GM12878 (cell line): ENCODE measurements around the gene GRK5. TPM values are rescaled to one million over a fixed set of nuclear protein-coding genes. Genes with fewer than 3 reads are reported as not detected.

ENCODE experiments used
- ATAC-seq: fragments of 200-7000 bp; cut with Tn5 transposase; 3 replicates; pipeline ENCODE4 v1.9.1; 2020; ENCODE audit warnings: mild to moderate bottlenecking, moderate library complexity
- BruUV-seq: library from RNA; stranded (reverse); fragments of 400-500 nt; replicated peaks from 2 replicates; lab custom pipeline; 2021; lab: Mats Ljungman, UMichigan
- CTCF ChIA-PET: fragments of 300-600 bp; sonication (Branson Sonifier 250); formaldehyde crosslinking; extraction: SDS; loops from one replicate; lab custom pipeline; 2021; ENCODE audit warnings: inconsistent platforms; lab: Yijun Ruan, JAX
- POLR2A ChIA-PET: fragments of 350-600 bp; formaldehyde crosslinking; extraction: SDS; loops from one replicate; lab custom pipeline; 2021; ENCODE audit warnings: inconsistent platforms; lab: Charles Lee
- RAD21 ChIA-PET: fragments of 300-600 bp; sonication (Branson Sonifier 250); formaldehyde crosslinking; loops from one replicate; lab custom pipeline; 2023; ENCODE audit warnings: antibody characterized with exemption; ENCODE audit not compliant: unreplicated experiment; lab: Charles Lee
- SMC1A ChIA-PET: fragments of 300-600 bp; sonication (Branson Sonifier 250); formaldehyde crosslinking; loops from one replicate; lab custom pipeline; 2023; ENCODE audit not compliant: unreplicated experiment, uncharacterized antibody; lab: Charles Lee
- DNase-seq: peaks from one replicate; pipeline ENCODE4 v3.0.0-alpha.2; 2011; ENCODE audit warnings: low read depth, low spot score
- FAIRE-seq: peaks from 3 replicates; lab custom pipeline; 2011; peaks lifted over from hg19 to GRCh38; lab: Jason Lieb, UNC
- H2AFZ ChIP-seq: 2 replicates; pipeline ENCODE4 v1.6.0; 2011; ENCODE audit warnings: low read depth, low read length, control low read depth; ENCODE audit not compliant: control insufficient read depth
- H3K27ac ChIP-seq: 2 replicates; pipeline ENCODE4 v1.5.1; 2011; ENCODE audit warnings: control low read depth; ENCODE audit not compliant: control insufficient read depth, insufficient read depth
- H3K27me3 ChIP-seq, 2 experiments: replicated peaks in 1 of 2; 2 replicates each; pipeline versions ENCODE4 v1.6.0 to v1.6.1; 2011; ENCODE audit warnings: low read length in 1 of 2; ENCODE audit not compliant: control insufficient read depth in 2 of 2, insufficient read depth in 2 of 2
- H3K36me3 ChIP-seq, 2 experiments: 2 replicates each; pipeline ENCODE4 v1.5.1; 2011; ENCODE audit warnings: low read length in 1 of 2; ENCODE audit not compliant: control insufficient read depth in 2 of 2, insufficient read depth in 2 of 2
- H3K4me1 ChIP-seq: 2 replicates; pipeline ENCODE4 v1.6.1; 2011; ENCODE audit warnings: mild to moderate bottlenecking, low read length, moderate library complexity, mixed read lengths; ENCODE audit not compliant: control insufficient read depth, insufficient read depth
- H3K4me2 ChIP-seq: 2 replicates; pipeline ENCODE4 v1.6.0; 2011; ENCODE audit warnings: control low read depth; ENCODE audit not compliant: control insufficient read depth, insufficient read depth
- H3K4me3 ChIP-seq: fragments of 200-600 bp; sonication (generic); 2 replicates; pipeline ENCODE4 v1.5.1; 2016
- H3K79me2 ChIP-seq: 2 replicates; pipeline ENCODE4 v1.6.0; 2011; ENCODE audit warnings: low read length; ENCODE audit not compliant: control insufficient read depth, insufficient read depth
- H3K9ac ChIP-seq: 2 replicates; pipeline ENCODE4 v1.8.0; 2011; ENCODE audit warnings: low read length, control low read depth, mixed read lengths; ENCODE audit not compliant: control insufficient read depth, insufficient read depth
- H3K9me3 ChIP-seq: replicated peaks from 3 replicates; pipeline ENCODE4 v1.5.1; 2011; ENCODE audit warnings: mild to moderate bottlenecking, low read length; ENCODE audit not compliant: control insufficient read depth, insufficient read depth
- H4K20me1 ChIP-seq: 2 replicates; pipeline ENCODE4 v1.6.0; 2011; ENCODE audit not compliant: control insufficient read depth, insufficient read depth
- CHD1 ChIP-seq: IDR thresholded peaks from 2 replicates; pipeline ENCODE4 v1.6.1; 2012; ENCODE audit warnings: low read depth, low read length, improper control_type of control experiment
- CHD4 ChIP-seq: fragments of 200-600 bp; sonication (generic); IDR thresholded peaks from 2 replicates; pipeline ENCODE4 v1.6.1; 2016; ENCODE audit warnings: mild to moderate bottlenecking
- KDM1A ChIP-seq: fragments of 200-600 bp; sonication (generic); IDR thresholded peaks from 2 replicates; pipeline ENCODE4 v1.6.1; 2016; ENCODE audit warnings: borderline replicate concordance
- MEF2B ChIP-seq: fragments of 450-650 bp; IDR thresholded peaks from 2 replicates; pipeline ENCODE4 v1.6.1; 2018; ENCODE audit warnings: mild to moderate bottlenecking, moderate library complexity; ENCODE audit not compliant: partially characterized antibody, poor library complexity, severe bottlenecking
- MYB ChIP-seq: fragments of 150-350 bp; IDR thresholded peaks from 2 replicates; pipeline ENCODE4 v1.6.1; 2014; ENCODE audit warnings: mild to moderate bottlenecking, low read depth, low read length, borderline replicate concordance
- NR2F1 ChIP-seq: fragments of 450-650 bp; conservative IDR thresholded peaks from 2 replicates; pipeline ENCODE4 v1.6.1; 2017; ENCODE audit warnings: mild to moderate bottlenecking
- NRF1 ChIP-seq: conservative IDR thresholded peaks from 2 replicates; pipeline ENCODE4 v1.6.1; 2011; ENCODE audit warnings: mild to moderate bottlenecking, low read depth, low read length, improper control_type of control experiment
- PAX8 ChIP-seq: fragments of 450-650 bp; IDR thresholded peaks from 2 replicates; pipeline ENCODE4 v1.6.1; 2017; ENCODE audit warnings: mild to moderate bottlenecking, moderate library complexity
- STAT3 ChIP-seq: IDR thresholded peaks from 2 replicates; pipeline ENCODE4 v1.6.1; 2011; ENCODE audit warnings: low read depth, low read length, improper control_type of control experiment
- WGBS: methylation state at CpG from one replicate; pipeline ENCODE4 v1.1.6; 2016; ENCODE audit warnings: low lambda C conversion rate; ENCODE audit not compliant: insufficient replicate concordance, insufficient coverage; ENCODE audit errors: missing lambda C conversion rate; 5-methylcytosine and 5-hydroxymethylcytosine counted together
- in situ Hi-C: fragments of 300-500 bp; cut with MboI; formaldehyde crosslinking; loops from 9 replicates; pipeline ENCODE4 v1.14.3; 2018; ENCODE audit warnings: mixed read lengths
- intact Hi-C: fragments of 100-400 bp; cut with micrococcal nuclease; formaldehyde crosslinking; loops from one replicate; pipeline ENCODE4 v1.14.2; 2022; ENCODE audit not compliant: unreplicated experiment
- polyA plus RNA-seq, 11 experiments: library from polyadenylated mRNA; depleted of rRNA in 4 of 11; unstranded in 6 of 11; stranded (reverse) in 5 of 11; fragments of >200 nt; fragmentation: Nextera tagmentation in 4 of 11; fragmentation: Illumina TruSeq in 1 of 11; extraction: Ambion mirVana in 4 of 11; extraction: Trizol in 1 of 11; gene quantifications; 1 replicate in 1 of 11; 2 replicates in 10 of 11; pipeline versions ENCODE4 v1.2.1 to v1.2.3, GENCODE V29; 2011 to 2016; ENCODE audit warnings: inconsistent platforms in 2 of 11, missing spikeins in 2 of 11, low read depth in 1 of 11
- total RNA-seq, 4 experiments: library from RNA; depleted of rRNA in 3 of 4; stranded (reverse); fragments of >200 nt in 3 of 4; fragmentation: Illumina TruSeq in 1 of 4; extraction: Trizol in 1 of 4; gene quantifications; 2 replicates each; pipeline versions ENCODE4 v1.2.1 to v1.2.3, GENCODE V29; 2013 to 2021
- TF ChIP-seq, protein P1 (sequence below): fragments of 450-650 bp; formaldehyde crosslinking; IDR thresholded peaks from 2 replicates; pipeline ENCODE4 v1.5.0; 2022; ENCODE audit warnings: mild to moderate bottlenecking, missing genetic modification characterization
- TF ChIP-seq, protein P2 (sequence below): fragments of 450-650 bp; IDR thresholded peaks from 2 replicates; pipeline ENCODE4 v1.6.1; 2017; ENCODE audit warnings: low read depth, mild to moderate bottlenecking, moderate library complexity
- TF ChIP-seq, protein P3 (sequence below): IDR thresholded peaks from 2 replicates; pipeline ENCODE4 v1.6.1; 2011; ENCODE audit warnings: borderline replicate concordance, low read depth, mild to moderate bottlenecking, moderate library complexity, mixed read lengths, low read length; ENCODE audit not compliant: insufficient read depth; ENCODE audit errors: extremely low read length
- TF ChIP-seq, protein P4 (sequence below): fragments of 450-650 bp; formaldehyde crosslinking; IDR thresholded peaks from 2 replicates; pipeline ENCODE4 v1.4.0; 2022; ENCODE audit warnings: mild to moderate bottlenecking, moderate library complexity
- TF ChIP-seq, protein P5 (sequence below): IDR thresholded peaks from 2 replicates; pipeline ENCODE4 v1.6.1; 2012; ENCODE audit warnings: low read length, inconsistent platforms

Gene GRK5
- total and polyA plus RNA-seq, 10 of the 15 experiments (the other 5 are each of a cell fraction or from before 2014, with no cell fraction given), result 0.11 to 22.1 (median 10.0) TPM

DNA sequence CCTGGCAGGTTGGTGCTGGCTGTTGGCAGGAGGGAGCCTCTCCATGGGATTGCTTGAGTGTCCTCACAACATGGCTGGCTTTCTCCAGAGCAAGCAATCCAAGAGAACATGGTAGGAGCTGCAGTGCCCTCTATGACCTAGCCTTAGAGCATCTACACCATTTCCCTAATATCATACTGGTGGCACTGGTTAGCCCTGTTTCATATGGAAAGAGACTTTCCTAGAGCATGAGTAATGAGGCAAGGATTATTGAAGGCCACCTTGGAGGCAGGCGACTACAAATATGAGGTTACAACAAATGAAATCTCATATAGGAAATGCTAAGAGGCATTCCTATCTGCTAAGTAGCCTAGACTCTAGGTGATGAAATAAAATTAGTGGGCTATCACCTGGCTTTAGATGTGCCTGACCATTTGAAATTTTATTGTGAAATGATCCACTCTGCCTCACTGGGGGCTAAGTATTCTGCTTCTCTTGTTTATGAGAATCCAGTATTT is 181.5 kb downstream of the GRK5 start:
- 100% methylated on average over 1 of the region's 1 CpG for WGBS
- intact Hi-C loops, result no loop called here
- H3K9me3 ChIP-seq, result no peaks in the 10 kb centered on the region
- no peak overlapping the region for H3K4me3 ChIP-seq
- in situ Hi-C loops, result no loop called here
- BruUV-seq, result no TSS peak
- H2AFZ ChIP-seq, result no peak overlapping the region
- FAIRE-seq, result no peak
- RAD21 ChIA-PET, result no interaction called here
- SMC1A ChIA-PET, result no interaction called here
- ATAC-seq, result no peak
- H3K79me2 ChIP-seq, result no peaks in the 10 kb centered on the region
- CTCF ChIA-PET, result interaction anchor here (1.6 kb wide), 1 partner anchor 56 kb away, joined by 4 read pairs; no protein-coding TSS in a partner anchor
- H3K4me2 ChIP-seq, result no peak overlapping the region
- no peaks in the 10 kb centered on the region for H3K27me3 ChIP-seq
- H4K20me1 ChIP-seq, result no peaks in the 10 kb centered on the region
- no peak for DNase-seq
- no peak overlapping the region for H3K9ac ChIP-seq
- POLR2A ChIA-PET, result no interaction called here
- no peak overlapping the region for H3K27ac ChIP-seq
- no peaks in the 10 kb centered on the region for H3K4me1 ChIP-seq
- H3K36me3 ChIP-seq, result peaks cover 2 to 5% of the 10 kb centered on the region in 2 experiments; a peak in 3 of 4 replicates
- TF ChIP-seq MEF2B (no peak), CHD1 (no peak), MYB (no peak), PAX8 (no peak), KDM1A (no peak), NR2F1 (no peak), NRF1 (no peak), STAT3 (no peak), CHD4 (no peak)
- TF ChIP-seq, protein P1, sequence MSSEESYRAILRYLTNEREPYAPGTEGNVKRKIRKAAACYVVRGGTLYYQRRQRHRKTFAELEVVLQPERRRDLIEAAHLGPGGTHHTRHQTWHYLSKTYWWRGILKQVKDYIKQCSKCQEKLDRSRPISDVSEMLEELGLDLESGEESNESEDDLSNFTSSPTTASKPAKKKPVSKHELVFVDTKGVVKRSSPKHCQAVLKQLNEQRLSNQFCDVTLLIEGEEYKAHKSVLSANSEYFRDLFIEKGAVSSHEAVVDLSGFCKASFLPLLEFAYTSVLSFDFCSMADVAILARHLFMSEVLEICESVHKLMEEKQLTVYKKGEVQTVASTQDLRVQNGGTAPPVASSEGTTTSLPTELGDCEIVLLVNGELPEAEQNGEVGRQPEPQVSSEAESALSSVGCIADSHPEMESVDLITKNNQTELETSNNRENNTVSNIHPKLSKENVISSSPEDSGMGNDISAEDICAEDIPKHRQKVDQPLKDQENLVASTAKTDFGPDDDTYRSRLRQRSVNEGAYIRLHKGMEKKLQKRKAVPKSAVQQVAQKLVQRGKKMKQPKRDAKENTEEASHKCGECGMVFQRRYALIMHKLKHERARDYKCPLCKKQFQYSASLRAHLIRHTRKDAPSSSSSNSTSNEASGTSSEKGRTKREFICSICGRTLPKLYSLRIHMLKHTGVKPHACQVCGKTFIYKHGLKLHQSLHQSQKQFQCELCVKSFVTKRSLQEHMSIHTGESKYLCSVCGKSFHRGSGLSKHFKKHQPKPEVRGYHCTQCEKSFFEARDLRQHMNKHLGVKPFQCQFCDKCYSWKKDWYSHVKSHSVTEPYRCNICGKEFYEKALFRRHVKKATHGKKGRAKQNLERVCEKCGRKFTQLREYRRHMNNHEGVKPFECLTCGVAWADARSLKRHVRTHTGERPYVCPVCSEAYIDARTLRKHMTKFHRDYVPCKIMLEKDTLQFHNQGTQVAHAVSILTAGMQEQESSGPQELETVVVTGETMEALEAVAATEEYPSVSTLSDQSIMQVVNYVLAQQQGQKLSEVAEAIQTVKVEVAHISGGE, result no peak
- TF ChIP-seq, protein P2, sequence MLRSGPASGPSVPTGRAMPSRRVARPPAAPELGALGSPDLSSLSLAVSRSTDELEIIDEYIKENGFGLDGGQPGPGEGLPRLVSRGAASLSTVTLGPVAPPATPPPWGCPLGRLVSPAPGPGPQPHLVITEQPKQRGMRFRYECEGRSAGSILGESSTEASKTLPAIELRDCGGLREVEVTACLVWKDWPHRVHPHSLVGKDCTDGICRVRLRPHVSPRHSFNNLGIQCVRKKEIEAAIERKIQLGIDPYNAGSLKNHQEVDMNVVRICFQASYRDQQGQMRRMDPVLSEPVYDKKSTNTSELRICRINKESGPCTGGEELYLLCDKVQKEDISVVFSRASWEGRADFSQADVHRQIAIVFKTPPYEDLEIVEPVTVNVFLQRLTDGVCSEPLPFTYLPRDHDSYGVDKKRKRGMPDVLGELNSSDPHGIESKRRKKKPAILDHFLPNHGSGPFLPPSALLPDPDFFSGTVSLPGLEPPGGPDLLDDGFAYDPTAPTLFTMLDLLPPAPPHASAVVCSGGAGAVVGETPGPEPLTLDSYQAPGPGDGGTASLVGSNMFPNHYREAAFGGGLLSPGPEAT, result no peak
- TF ChIP-seq, protein P3, sequence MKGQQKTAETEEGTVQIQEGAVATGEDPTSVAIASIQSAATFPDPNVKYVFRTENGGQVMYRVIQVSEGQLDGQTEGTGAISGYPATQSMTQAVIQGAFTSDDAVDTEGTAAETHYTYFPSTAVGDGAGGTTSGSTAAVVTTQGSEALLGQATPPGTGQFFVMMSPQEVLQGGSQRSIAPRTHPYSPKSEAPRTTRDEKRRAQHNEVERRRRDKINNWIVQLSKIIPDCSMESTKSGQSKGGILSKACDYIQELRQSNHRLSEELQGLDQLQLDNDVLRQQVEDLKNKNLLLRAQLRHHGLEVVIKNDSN, result no peak
- TF ChIP-seq, protein P4, sequence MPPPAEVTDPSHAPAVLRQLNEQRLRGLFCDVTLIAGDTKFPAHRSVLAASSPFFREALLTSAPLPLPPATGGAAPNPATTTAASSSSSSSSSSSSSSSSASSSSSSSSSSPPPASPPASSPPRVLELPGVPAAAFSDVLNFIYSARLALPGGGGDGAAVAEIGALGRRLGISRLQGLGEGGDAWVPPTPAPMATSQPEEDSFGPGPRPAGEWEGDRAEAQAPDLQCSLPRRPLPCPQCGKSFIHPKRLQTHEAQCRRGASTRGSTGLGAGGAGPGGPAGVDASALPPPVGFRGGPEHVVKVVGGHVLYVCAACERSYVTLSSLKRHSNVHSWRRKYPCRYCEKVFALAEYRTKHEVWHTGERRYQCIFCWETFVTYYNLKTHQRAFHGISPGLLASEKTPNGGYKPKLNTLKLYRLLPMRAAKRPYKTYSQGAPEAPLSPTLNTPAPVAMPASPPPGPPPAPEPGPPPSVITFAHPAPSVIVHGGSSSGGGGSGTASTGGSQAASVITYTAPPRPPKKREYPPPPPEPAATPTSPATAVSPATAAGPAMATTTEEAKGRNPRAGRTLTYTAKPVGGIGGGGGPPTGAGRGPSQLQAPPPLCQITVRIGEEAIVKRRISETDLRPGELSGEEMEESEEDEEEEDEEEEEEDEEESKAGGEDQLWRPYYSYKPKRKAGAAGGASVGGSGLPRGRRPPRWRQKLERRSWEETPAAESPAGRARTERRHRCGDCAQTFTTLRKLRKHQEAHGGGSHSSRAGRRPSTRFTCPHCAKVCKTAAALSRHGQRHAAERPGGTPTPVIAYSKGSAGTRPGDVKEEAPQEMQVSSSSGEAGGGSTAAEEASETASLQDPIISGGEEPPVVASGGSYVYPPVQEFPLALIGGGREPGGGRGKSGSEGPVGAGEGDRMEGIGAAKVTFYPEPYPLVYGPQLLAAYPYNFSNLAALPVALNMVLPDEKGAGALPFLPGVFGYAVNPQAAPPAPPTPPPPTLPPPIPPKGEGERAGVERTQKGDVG (CRISPR knock-in tag), result no peak
- TF ChIP-seq, protein P5, sequence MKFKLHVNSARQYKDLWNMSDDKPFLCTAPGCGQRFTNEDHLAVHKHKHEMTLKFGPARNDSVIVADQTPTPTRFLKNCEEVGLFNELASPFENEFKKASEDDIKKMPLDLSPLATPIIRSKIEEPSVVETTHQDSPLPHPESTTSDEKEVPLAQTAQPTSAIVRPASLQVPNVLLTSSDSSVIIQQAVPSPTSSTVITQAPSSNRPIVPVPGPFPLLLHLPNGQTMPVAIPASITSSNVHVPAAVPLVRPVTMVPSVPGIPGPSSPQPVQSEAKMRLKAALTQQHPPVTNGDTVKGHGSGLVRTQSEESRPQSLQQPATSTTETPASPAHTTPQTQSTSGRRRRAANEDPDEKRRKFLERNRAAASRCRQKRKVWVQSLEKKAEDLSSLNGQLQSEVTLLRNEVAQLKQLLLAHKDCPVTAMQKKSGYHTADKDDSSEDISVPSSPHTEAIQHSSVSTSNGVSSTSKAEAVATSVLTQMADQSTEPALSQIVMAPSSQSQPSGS, result no peak
